T-helper 2 cell treated with Interferon-gamma antibody and Interleukin-4, amounts not matched to agents 5 μg/mL and 100 μg/mL, for 36 hours (primary cell): Measurements from ENCODE around the gene RHBG.
"Not testable (repeated sequence)": the region's sequence is repeated elsewhere in the genome, so short reads cannot be mapped to it uniquely, and the experiment has no call there.

ENCODE experiments used
- DNase-seq: peaks from one replicate; pipeline ENCODE4 v3.0.0; 2021; ENCODE audit warnings: low spot score
- H3K27ac Mint-ChIP-seq: one replicate; pipeline ENCODE4 v1.8.0; 2021; ENCODE audit warnings: mild to moderate bottlenecking, mixed read lengths
- H3K27me3 Mint-ChIP-seq: one replicate; pipeline ENCODE4 v1.8.0; 2021; ENCODE audit warnings: low read depth, mixed read lengths
- H3K36me3 Mint-ChIP-seq: one replicate; pipeline ENCODE4 v1.8.0; 2021; ENCODE audit warnings: low read depth, mixed read lengths
- H3K4me1 Mint-ChIP-seq: one replicate; pipeline ENCODE4 v1.8.0; 2021; ENCODE audit warnings: low read depth, mixed read lengths
- H3K4me3 Mint-ChIP-seq: one replicate; pipeline ENCODE4 v1.8.0; 2022; ENCODE audit warnings: mild to moderate bottlenecking, moderate library complexity, mixed read lengths
- H3K9me3 Mint-ChIP-seq: one replicate; pipeline ENCODE4 v1.8.0; 2021; ENCODE audit warnings: mixed read lengths

RHBG gene

GRCh38 chr1:156369685-156370286, 775 bp downstream of the RHBG start:
- not testable (repeated sequence) for H3K9me3 Mint-ChIP-seq, H3K4me1 Mint-ChIP-seq, H3K36me3 Mint-ChIP-seq, H3K27ac Mint-ChIP-seq, DNase-seq, H3K4me3 Mint-ChIP-seq
- H3K27me3 Mint-ChIP-seq = peaks cover 59% of the 10 kb centered on the region

- Mint-ChIP-seq H3K4me1 (no peaks in the 10 kb centered on the region), H3K27me3 (peaks cover 47% of the 10 kb centered on the region), H3K27ac (no peak overlapping the region), H3K36me3 (no peaks in the 10 kb centered on the region), H3K9me3 (no peaks in the 10 kb centered on the region), H3K4me3 (no peak overlapping the region)
- no peak for DNase-seq
Measured at GRCh38 chr1:156371553-156372264, 2.7 kb downstream of the RHBG start.

DNA sequence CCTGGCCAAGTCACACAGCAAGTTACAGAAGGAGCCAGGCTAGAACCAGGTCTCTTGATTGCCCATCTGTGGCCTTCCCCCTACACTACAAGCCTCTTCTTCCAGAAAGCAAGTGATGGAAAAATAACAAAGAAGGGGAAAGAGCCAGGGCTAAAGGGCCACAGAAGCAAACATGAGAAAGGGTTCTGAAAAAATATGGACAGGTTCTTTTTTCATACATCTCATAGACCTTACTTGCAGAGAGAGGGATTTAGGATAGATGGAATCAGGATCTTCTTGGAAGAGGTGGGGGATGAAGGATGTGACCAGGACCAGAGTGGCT, 3.2 kb downstream of the RHBG start:
- no peaks in the 10 kb centered on the region for H3K4me1 Mint-ChIP-seq
- H3K27ac Mint-ChIP-seq = no peak overlapping the region
- no peaks in the 10 kb centered on the region for H3K9me3 Mint-ChIP-seq
- DNase-seq = no peak
- H3K4me3 Mint-ChIP-seq = no peak overlapping the region
- H3K36me3 Mint-ChIP-seq = no peaks in the 10 kb centered on the region
- H3K27me3 Mint-ChIP-seq = peaks cover 45% of the 10 kb centered on the region

DNA sequence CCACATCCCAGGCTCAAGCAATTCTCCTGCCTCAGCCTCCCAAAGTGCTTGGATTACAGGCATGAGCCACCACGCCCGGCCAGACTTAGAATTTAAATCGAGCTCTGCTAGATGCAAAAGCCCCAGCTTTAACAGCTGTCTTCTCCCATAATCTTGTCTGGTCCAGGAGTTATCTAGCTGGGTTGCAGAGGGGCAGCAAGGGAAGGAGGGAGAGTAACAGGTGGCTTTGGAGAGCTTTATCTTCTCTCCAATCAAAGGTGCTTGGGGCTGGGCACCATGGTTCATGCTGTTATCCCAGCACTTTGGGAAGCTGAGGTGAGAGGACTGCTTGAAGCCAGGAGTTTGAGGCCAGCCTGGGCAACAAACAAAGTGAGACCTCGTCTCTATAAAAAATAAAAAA, 3.9 kb downstream of the RHBG start:
- Mint-ChIP-seq H3K36me3 (no peaks in the 10 kb centered on the region), H3K27ac (no peak overlapping the region), H3K9me3 (no peaks in the 10 kb centered on the region), H3K4me1 (no peaks in the 10 kb centered on the region), H3K4me3 (no peak overlapping the region), H3K27me3 (peaks cover 43% of the 10 kb centered on the region)
- no peak for DNase-seq

- Mint-ChIP-seq H3K36me3 (no peaks in the 10 kb centered on the region), H3K27ac (no peak overlapping the region), H3K4me3 (no peak overlapping the region), H3K4me1 (no peaks in the 10 kb centered on the region), H3K27me3 (peaks cover 36% of the 10 kb centered on the region), H3K9me3 (no peaks in the 10 kb centered on the region)
- DNase-seq = no peak
Measured at GRCh38 chr1:156373546-156373945, 4.5 kb downstream of the RHBG start.

GRCh38 chr1:156376146-156376545, 7.1 kb downstream of the RHBG start:
- DNase-seq = no peak
- Mint-ChIP-seq H3K4me3 (no peak overlapping the region), H3K4me1 (no peaks in the 10 kb centered on the region), H3K36me3 (no peaks in the 10 kb centered on the region), H3K27ac (no peak overlapping the region), H3K27me3 (peaks cover 24% of the 10 kb centered on the region), H3K9me3 (no peaks in the 10 kb centered on the region)

GRCh38 chr1:156376958-156377919, 8.2 kb downstream of the RHBG start:
- no peaks in the 10 kb centered on the region for H3K36me3 Mint-ChIP-seq
- H3K27me3 Mint-ChIP-seq = peaks cover 14% of the 10 kb centered on the region
- H3K27ac Mint-ChIP-seq = no peak overlapping the region
- no peaks in the 10 kb centered on the region for H3K4me1 Mint-ChIP-seq
- no peaks in the 10 kb centered on the region for H3K9me3 Mint-ChIP-seq
- DNase-seq = no peak
- H3K4me3 Mint-ChIP-seq = no peak overlapping the region

DNA sequence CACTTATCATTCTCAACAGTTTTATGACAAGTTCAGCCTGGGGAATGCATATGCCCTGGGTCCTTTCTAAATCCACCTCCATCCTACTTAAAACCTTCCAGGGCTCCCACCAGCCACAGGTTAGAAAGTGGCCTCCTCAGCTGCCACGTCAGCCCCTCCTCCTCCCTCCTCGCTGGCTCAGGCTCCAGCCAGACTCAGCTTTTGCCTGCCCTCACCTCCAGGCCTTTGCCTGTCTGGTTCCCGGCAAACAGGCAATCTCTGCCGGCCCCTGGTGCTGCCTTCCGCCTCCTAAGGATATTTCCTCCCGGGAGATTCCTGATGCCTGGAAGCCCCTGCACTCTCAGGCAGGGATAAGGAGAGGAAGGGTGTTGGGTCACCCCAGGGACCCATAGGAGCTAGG, 9.5 kb downstream of the RHBG start:
- Mint-ChIP-seq H3K4me1 (no peaks in the 10 kb centered on the region), H3K27ac (no peak overlapping the region), H3K27me3 (peaks cover 7% of the 10 kb centered on the region), H3K4me3 (no peak overlapping the region), H3K9me3 (no peaks in the 10 kb centered on the region), H3K36me3 (no peaks in the 10 kb centered on the region)
- no peak for DNase-seq

GRCh38 chr1:156379420-156380165, 10.6 kb downstream of the RHBG start:
- Mint-ChIP-seq H3K4me3 (no peak overlapping the region), H3K9me3 (no peaks in the 10 kb centered on the region), H3K4me1 (no peaks in the 10 kb centered on the region), H3K36me3 (no peaks in the 10 kb centered on the region), H3K27ac (no peak overlapping the region), H3K27me3 (peaks cover 4% of the 10 kb centered on the region)
- no peak for DNase-seq

DNA sequence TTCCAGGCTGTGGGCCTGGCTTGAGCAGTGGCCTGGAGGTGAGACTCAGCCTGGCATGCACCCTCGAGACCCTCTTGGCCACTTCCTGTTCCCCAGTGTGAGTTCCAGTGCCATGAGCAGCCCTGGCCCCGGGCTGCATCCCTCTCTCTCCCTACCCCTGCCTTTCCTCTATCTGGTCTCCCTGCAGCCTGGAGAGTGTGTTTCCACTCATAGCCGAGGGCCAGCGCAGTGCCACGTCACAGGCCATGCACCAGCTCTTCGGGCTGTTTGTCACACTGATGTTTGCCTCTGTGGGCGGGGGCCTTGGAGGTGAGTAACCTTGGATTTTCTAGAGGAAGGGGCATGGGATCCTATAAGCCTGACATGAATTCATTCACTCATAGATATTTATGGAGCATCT, 13.6 kb downstream of the RHBG start:
- Mint-ChIP-seq H3K27ac (no peak overlapping the region), H3K4me1 (peaks cover 4% of the 10 kb centered on the region), H3K27me3 (peaks cover 20% of the 10 kb centered on the region), H3K4me3 (no peak overlapping the region), H3K36me3 (no peaks in the 10 kb centered on the region), H3K9me3 (no peaks in the 10 kb centered on the region)
- DNase-seq = no peak

DNA sequence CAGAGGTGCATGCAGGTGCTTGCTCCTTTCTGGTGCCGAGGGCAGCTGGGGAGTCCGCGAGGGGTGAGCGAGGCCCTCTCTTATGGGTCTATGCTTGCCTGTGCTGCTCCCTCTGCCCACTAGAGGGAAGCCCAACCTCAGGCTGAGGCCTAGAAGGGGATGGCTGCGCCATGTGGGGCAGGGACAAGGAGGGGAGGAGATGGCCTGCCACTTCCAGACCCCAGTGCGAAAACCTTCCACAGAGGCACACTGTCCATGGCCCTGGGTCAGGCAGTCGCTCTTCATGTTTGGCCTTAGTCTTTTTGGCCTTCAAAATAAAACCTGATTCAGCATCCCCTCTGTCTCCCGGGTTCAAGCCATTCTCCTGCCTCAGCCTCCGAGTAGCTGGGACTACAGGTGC, 14.0 kb downstream of the RHBG start:
- no peaks in the 10 kb centered on the region for H3K9me3 Mint-ChIP-seq
- H3K4me3 Mint-ChIP-seq = no peak overlapping the region
- peaks cover 22% of the 10 kb centered on the region for H3K27me3 Mint-ChIP-seq
- peak; percentile 38 for DNase-seq
- H3K36me3 Mint-ChIP-seq = no peaks in the 10 kb centered on the region
- no peak overlapping the region for H3K27ac Mint-ChIP-seq
- H3K4me1 Mint-ChIP-seq = peaks cover 4% of the 10 kb centered on the region

GRCh38 chr1:156384007-156384406, 15.0 kb downstream of the RHBG start:
- H3K27me3 Mint-ChIP-seq = peaks cover 28% of the 10 kb centered on the region
- no peak overlapping the region for H3K27ac Mint-ChIP-seq
- no peaks in the 10 kb centered on the region for H3K36me3 Mint-ChIP-seq
- DNase-seq = no peak
- H3K4me1 Mint-ChIP-seq = peaks cover 4% of the 10 kb centered on the region
- H3K4me3 Mint-ChIP-seq = no peak overlapping the region
- no peaks in the 10 kb centered on the region for H3K9me3 Mint-ChIP-seq

DNA sequence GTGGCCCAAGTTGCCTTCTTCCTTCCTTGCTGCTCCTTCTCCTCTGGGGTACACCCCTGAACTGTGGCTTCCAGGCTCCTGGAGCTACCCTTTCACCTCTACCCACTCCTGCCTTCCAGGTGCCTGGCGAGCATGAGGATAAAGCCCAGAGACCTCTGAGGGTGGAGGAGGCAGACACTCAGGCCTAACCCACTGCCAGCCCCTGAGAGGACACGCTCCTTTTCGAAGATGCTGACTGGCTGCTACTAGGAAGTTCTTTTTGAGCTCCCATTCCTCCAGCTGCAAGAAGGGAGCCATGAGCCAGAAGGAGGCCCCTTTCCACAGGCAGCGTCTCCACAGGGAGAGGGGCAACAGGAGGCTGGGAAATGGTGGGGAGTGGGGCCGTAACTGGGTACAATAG, 15.6 kb downstream of the RHBG start:
- Mint-ChIP-seq H3K27ac (no peak overlapping the region), H3K27me3 (peaks cover 34% of the 10 kb centered on the region), H3K36me3 (no peaks in the 10 kb centered on the region)

More for the DNA sequence above, 15.6 kb downstream of the RHBG start:
- no peaks in the 10 kb centered on the region for H3K9me3 Mint-ChIP-seq
- DNase-seq = no peak
- H3K4me1 Mint-ChIP-seq = peaks cover 4% of the 10 kb centered on the region
- no peak overlapping the region for H3K4me3 Mint-ChIP-seq
